Osteoblast (primary cell): ENCODE data around the gene TAL1. TPM values are rescaled to one million over a fixed set of nuclear protein-coding genes. Genes with fewer than 3 reads are reported as not detected.

ENCODE experiments used
- DNase-seq: peaks from one replicate; pipeline ENCODE4 v3.0.0; 2011; ENCODE audit warnings: low spot score, mixed read lengths; ENCODE audit not compliant: insufficient read length; ENCODE audit errors: missing footprints
- H2AFZ ChIP-seq: 2 replicates; pipeline ENCODE4 v1.6.0; 2011; ENCODE audit warnings: mild to moderate bottlenecking, low read length
- H3K27ac ChIP-seq: 2 replicates; pipeline ENCODE4 v1.5.1; 2011; ENCODE audit warnings: mild to moderate bottlenecking, low read depth, low read length, moderate library complexity
- H3K27me3 ChIP-seq: 2 replicates; pipeline ENCODE4 v1.6.0; 2012; ENCODE audit warnings: mild to moderate bottlenecking, control low read depth, inconsistent platforms, low read length, moderate library complexity; ENCODE audit not compliant: insufficient read depth
- H3K36me3 ChIP-seq: 2 replicates; pipeline ENCODE4 v1.5.1; 2011; ENCODE audit warnings: mild to moderate bottlenecking, low read length, control low read depth, moderate library complexity; ENCODE audit not compliant: insufficient read depth
- H3K4me1 ChIP-seq: 2 replicates; pipeline ENCODE4 v1.5.1; 2011; ENCODE audit warnings: mild to moderate bottlenecking, low read length, control low read depth, moderate library complexity; ENCODE audit not compliant: insufficient read depth
- H3K4me2 ChIP-seq: 2 replicates; pipeline ENCODE4 v1.6.0; 2011; ENCODE audit warnings: mild to moderate bottlenecking, low read length; ENCODE audit not compliant: insufficient read depth
- H3K4me3 ChIP-seq: fragments of 200-600 bp; sonication (generic); 3 replicates; pipeline ENCODE4 v1.5.1; 2012; ENCODE audit warnings: mild to moderate bottlenecking, low read length, inconsistent platforms; ENCODE audit not compliant: insufficient read depth
- H3K79me2 ChIP-seq: 2 replicates; pipeline ENCODE4 v1.6.0; 2012; ENCODE audit warnings: mild to moderate bottlenecking, low read length, control low read depth, inconsistent platforms; ENCODE audit not compliant: insufficient read depth
- H3K9me3 ChIP-seq: 2 replicates; pipeline ENCODE4 v1.5.1; 2011; ENCODE audit warnings: low read depth, low read length, control low read depth
- H4K20me1 ChIP-seq: 2 replicates; pipeline ENCODE4 v1.6.0; 2012; ENCODE audit warnings: mild to moderate bottlenecking, low read length, control low read depth; ENCODE audit not compliant: insufficient read depth
- total RNA-seq: library from RNA; depleted of rRNA; stranded (reverse); fragments of >200 nt; gene quantifications from 2 replicates; pipeline ENCODE4 v1.2.3, GENCODE V29; 2012
- TF ChIP-seq, protein P1 (sequence below): IDR thresholded peaks from 2 replicates; pipeline ENCODE4 v1.5.1; 2011; ENCODE audit warnings: mild to moderate bottlenecking, low read depth, low read length, moderate library complexity; ENCODE audit errors: extremely low read depth

TAL1 gene
- total RNA-seq, 1 donor, result not detected

GRCh38 chr1:47249755-47250154 is 17.7 kb upstream of the TAL1 start:
- no peak overlapping the region for H3K4me2 ChIP-seq
- no peak overlapping the region for H3K4me3 ChIP-seq
- DNase-seq, result no peak
- H2AFZ ChIP-seq, result no peak overlapping the region
- TF ChIP-seq, protein P1, sequence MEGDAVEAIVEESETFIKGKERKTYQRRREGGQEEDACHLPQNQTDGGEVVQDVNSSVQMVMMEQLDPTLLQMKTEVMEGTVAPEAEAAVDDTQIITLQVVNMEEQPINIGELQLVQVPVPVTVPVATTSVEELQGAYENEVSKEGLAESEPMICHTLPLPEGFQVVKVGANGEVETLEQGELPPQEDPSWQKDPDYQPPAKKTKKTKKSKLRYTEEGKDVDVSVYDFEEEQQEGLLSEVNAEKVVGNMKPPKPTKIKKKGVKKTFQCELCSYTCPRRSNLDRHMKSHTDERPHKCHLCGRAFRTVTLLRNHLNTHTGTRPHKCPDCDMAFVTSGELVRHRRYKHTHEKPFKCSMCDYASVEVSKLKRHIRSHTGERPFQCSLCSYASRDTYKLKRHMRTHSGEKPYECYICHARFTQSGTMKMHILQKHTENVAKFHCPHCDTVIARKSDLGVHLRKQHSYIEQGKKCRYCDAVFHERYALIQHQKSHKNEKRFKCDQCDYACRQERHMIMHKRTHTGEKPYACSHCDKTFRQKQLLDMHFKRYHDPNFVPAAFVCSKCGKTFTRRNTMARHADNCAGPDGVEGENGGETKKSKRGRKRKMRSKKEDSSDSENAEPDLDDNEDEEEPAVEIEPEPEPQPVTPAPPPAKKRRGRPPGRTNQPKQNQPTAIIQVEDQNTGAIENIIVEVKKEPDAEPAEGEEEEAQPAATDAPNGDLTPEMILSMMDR, result no peak
- H3K79me2 ChIP-seq, result no peaks in the 10 kb centered on the region
- H3K36me3 ChIP-seq, result peaks cover 6% of the 10 kb centered on the region
- H3K27me3 ChIP-seq, result no peaks in the 10 kb centered on the region
- no peak overlapping the region for H3K27ac ChIP-seq
- no peaks in the 10 kb centered on the region for H3K9me3 ChIP-seq
- no peaks in the 10 kb centered on the region for H4K20me1 ChIP-seq
- no peaks in the 10 kb centered on the region for H3K4me1 ChIP-seq

GRCh38 chr1:47244339-47244862 is 12.4 kb upstream of the TAL1 start:
- no peak for DNase-seq
- Histone ChIP-seq H3K27ac (no peak overlapping the region), H3K4me2 (no peak overlapping the region), H3K9me3 (no peaks in the 10 kb centered on the region), H3K27me3 (peaks cover 13% of the 10 kb centered on the region), H2AFZ (no peak overlapping the region), H3K4me3 (no peak overlapping the region), H4K20me1 (no peaks in the 10 kb centered on the region), H3K36me3 (no peaks in the 10 kb centered on the region), H3K79me2 (no peaks in the 10 kb centered on the region), H3K4me1 (no peaks in the 10 kb centered on the region)
- TF ChIP-seq, protein P1, result no peak

DNA sequence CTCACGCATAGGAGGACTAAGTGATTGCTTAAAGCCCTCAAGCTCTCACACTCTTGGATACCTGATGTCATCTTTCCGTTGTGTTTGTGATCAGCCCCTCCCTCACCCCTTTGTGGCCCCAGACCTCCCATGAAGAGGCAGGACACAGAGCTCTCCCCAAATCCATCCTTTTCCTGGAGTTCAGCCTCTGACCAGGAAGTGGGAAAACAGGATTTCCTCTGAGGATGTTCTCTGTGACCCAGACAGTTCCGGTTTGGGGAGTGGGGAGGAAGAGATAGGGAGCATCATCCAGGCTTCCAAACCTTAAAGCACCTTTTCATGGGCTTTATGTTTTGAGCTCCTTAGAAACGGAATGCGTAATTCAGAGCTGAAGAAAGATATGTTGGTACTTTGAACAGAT is 11.9 kb upstream of the TAL1 start:
- Histone ChIP-seq H2AFZ (no peak overlapping the region), H3K4me1 (no peaks in the 10 kb centered on the region), H3K36me3 (no peaks in the 10 kb centered on the region), H3K9me3 (no peaks in the 10 kb centered on the region), H3K27me3 (peaks cover 13% of the 10 kb centered on the region), H3K4me2 (no peak overlapping the region), H3K4me3 (no peak overlapping the region), H3K27ac (no peak overlapping the region), H4K20me1 (no peaks in the 10 kb centered on the region), H3K79me2 (no peaks in the 10 kb centered on the region)
- TF ChIP-seq, protein P1, result no peak
- no peak for DNase-seq

DNA sequence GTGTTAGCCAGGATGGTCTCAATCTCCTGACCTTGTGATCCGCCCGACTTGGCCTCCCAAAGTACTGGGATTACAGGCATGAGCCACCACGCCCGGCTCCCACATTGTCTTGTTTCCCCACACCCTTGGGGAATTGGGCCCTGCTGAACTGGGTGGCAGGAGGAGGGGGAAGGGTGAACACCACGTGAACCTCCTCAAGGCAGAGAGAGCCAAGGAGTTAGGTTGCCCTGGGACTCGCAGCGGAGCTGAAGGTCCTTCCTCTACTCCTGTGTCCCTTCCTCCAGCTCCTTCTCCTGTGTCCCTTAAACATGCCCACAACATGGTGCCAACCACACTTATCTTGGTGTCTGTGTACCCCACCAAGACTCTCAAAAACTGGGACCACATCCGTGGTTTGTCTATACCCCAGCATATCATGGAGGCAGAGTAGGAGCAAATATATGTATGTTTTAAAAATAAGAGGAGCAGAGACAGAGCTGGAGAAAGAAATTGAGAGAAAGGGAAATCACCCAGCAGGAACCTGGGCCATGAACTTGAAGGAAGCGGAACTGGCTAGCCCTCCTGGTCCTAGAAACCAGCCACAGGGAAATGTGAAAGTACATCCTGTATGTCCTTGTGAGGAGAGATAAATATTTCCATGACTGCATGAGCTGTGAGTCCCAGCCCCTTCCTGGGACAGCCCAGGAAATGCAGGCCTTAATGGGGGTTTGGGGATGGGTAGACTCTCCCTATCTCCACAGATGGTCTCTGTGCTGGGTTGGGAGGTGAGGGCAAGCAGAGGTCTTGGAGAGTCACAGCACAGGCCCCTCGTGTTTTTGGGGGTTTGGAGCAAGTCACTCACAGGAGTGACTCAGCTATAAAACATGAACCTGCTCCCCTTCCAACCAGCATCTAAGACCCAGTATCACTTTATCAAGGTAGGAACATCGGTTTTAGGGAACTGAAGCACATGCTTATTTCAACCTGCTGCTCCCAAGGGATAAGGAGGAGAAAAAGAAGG is 9.4 kb upstream of the TAL1 start:
- H3K4me2 ChIP-seq, result no peak overlapping the region
- no peak overlapping the region for H3K4me3 ChIP-seq
- DNase-seq, result no peak
- H3K27ac ChIP-seq, result no peak overlapping the region
- H4K20me1 ChIP-seq, result no peaks in the 10 kb centered on the region
- TF ChIP-seq, protein P1, result no peak
- no peaks in the 10 kb centered on the region for H3K79me2 ChIP-seq
- peaks cover 17% of the 10 kb centered on the region for H3K27me3 ChIP-seq
- H3K9me3 ChIP-seq, result no peaks in the 10 kb centered on the region
- H3K36me3 ChIP-seq, result no peaks in the 10 kb centered on the region
- no peak overlapping the region for H2AFZ ChIP-seq
- H3K4me1 ChIP-seq, result no peaks in the 10 kb centered on the region
